Embryonic facial prominence (tissue), 1 donor: ENCODE results near the gene GCLM.

Source experiments
- DNase-seq: peaks from one replicate; pipeline ENCODE4 v3.0.0-alpha.2; 2016; ENCODE audit errors: extremely low spot score

GCLM gene

GRCh38 chr1:93846206-93846991 is 62.8 kb downstream of the GCLM start:
- peak; percentile 81 for DNase-seq

- peak; percentile 54 for DNase-seq
These were observed 63.6 kb downstream of the GCLM start for GRCh38 chr1:93845538-93846205.

GRCh38 chr1:93844262-93845045 is 64.8 kb downstream of the GCLM start:
- DNase-seq, result peak; percentile 57

GRCh38 chr1:93842750-93843500 is 66.3 kb downstream of the GCLM start:
- DNase-seq, result peak; percentile 2

GRCh38 chr1:93841771-93842170 is 67.5 kb downstream of the GCLM start:
- DNase-seq, result peak; percentile 5

GRCh38 chr1:93840956-93841482 is 68.2 kb downstream of the GCLM start:
- DNase-seq, result peak; percentile 1

GRCh38 chr1:93839753-93840152 is 69.5 kb downstream of the GCLM start:
- no peak for DNase-seq

GRCh38 chr1:93839307-93839706 is 69.9 kb downstream of the GCLM start:
- peak; percentile 2 for DNase-seq

- DNase-seq, result peak; percentile 5
These were observed 71.3 kb downstream of the GCLM start for GRCh38 chr1:93837961-93838360.
